Gastroesophageal sphincter (tissue), 4 donors: Measurements from ENCODE around the gene KDM6B. TPM values are rescaled to one million over a fixed set of nuclear protein-coding genes. Genes with fewer than 3 reads are reported as not detected.
A peak's percentile ranks its signal among the peaks of the same experiment; 100 is the strongest.

Experiments used
- ATAC-seq: fragments of 150-250 bp; one replicate; pipeline ENCODE4 v1.9.1; 2016; ENCODE audit warnings: mild to moderate bottlenecking, moderate library complexity
- H3K27ac ChIP-seq, 4 donors: fragments of 200-600 bp; sonication (generic) in 3 of 4; 1 replicate in 3 of 4; 2 replicates in 1 of 4; pipeline ENCODE4 v1.5.1; 2016 to 2019
- H3K27me3 ChIP-seq: fragments of 200-600 bp; sonication (generic); one replicate; pipeline ENCODE4 v1.5.1; 2019
- H3K36me3 ChIP-seq, 2 donors: fragments of 200-600 bp; sonication (generic); one replicate each; pipeline ENCODE4 v1.5.1; 2019; ENCODE audit warnings: control low read depth in 1 of 2
- H3K4me1 ChIP-seq, 3 donors: fragments of 200-600 bp; sonication (generic); 1 replicate in 2 of 3; 2 replicates in 1 of 3; pipeline ENCODE4 v1.5.1; 2016 to 2019; ENCODE audit warnings: control low read depth in 2 of 3
- H3K4me3 ChIP-seq, 2 donors: fragments of 200-600 bp; sonication (generic); one replicate each; pipeline ENCODE4 v1.5.1; 2019; ENCODE audit warnings: mild to moderate bottlenecking in 1 of 2, moderate library complexity in 1 of 2
- H3K9me3 ChIP-seq, 3 donors: fragments of 200-600 bp; sonication (generic); one replicate each; pipeline ENCODE4 v1.5.1; 2017 to 2019; ENCODE audit warnings: control low read depth in 2 of 3
- EP300 ChIP-seq: sonication (generic); formaldehyde crosslinking; IDR thresholded peaks from one replicate; pipeline ENCODE4 v1.6.1; 2017; ENCODE audit warnings: antibody characterized with exemption, mild to moderate bottlenecking
- POLR2A ChIP-seq, 2 donors: fragments of 450-650 bp; IDR thresholded peaks; one replicate each; pipeline ENCODE4 v1.6.1; 2017; ENCODE audit warnings: antibody characterized with exemption in 2 of 2, mild to moderate bottlenecking in 2 of 2, moderate library complexity in 1 of 2
- POLR2AphosphoS5 ChIP-seq: sonication (generic); formaldehyde crosslinking; IDR thresholded peaks from one replicate; pipeline ENCODE4 v1.6.1; 2017; ENCODE audit warnings: antibody characterized with exemption
- WGBS, 2 donors: methylation state at CpG; one replicate each; pipeline ENCODE4 v1.1.5; 2018; ENCODE audit warnings: low coverage in 1 of 2; 5-methylcytosine and 5-hydroxymethylcytosine counted together
- total RNA-seq, 4 donors: library from RNA; depleted of rRNA; stranded (reverse); fragments of >200 nt; gene quantifications; one replicate each; pipeline ENCODE4 v1.1.0, GENCODE V29; 2016
- TF ChIP-seq, protein P1 (sequence below), 4 experiments: fragments of 200-600 bp in 2 of 4; fragments of 450-650 bp in 2 of 4; sonication (generic) in 1 of 4; IDR thresholded peaks; one replicate each; pipeline ENCODE4 v1.5.1; 2017 to 2019; ENCODE audit warnings: antibody characterized with exemption in 4 of 4, mild to moderate bottlenecking in 2 of 4, moderate library complexity in 2 of 4

KDM6B gene
- total RNA-seq, 4 donors from 2014 or later: 5.7 to 16.2 (median 15.6) TPM

DNA sequence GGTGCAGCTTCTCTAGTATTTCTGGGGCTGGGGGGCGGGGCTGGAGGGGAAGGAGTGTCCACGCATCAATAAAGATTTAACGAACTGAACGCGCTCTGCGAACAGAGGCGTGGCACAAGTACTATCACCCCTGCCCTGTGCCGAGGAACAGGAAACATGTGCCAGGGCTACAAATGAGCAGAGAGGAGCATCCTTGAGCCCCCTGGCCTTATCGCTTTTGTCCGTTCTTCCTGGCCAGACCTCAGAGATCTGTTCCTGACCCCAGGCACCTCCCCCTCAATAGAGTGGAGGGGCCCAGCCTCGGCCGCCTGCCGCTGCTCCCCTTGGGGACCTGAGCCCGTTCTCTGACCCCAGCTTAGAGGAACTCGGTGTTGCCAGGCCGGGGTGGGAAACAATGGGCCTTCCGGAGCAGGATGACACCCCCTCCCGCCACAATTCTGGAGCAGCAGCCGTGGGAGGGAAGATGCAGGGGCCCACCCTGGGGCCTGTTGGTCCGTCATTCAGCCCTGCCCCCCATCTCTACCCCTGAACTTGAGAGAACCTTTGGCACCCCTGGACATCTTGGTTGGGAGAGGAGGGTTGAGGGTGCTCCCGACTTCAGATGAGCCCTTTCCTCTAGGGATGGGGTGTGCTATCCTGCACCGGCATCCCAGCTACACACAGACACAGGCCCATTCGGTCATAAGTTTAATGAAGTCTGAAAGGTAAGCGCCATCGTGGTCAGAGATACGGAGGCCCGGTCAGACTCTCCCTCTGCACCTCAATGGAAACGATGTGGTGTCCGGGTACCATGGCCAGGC is 22.2 kb downstream of the KDM6B start:
- peak overlapping the region; percentile 57 to 86 for H3K4me3 ChIP-seq
- no peaks in the 10 kb centered on the region for H3K27me3 ChIP-seq
- TF ChIP-seq POLR2AphosphoS5: peak; percentile 34
- TF ChIP-seq POLR2A (IDR thresholded peaks at IDR 0.05): no peak
- peaks cover 0 to 51% of the 10 kb centered on the region in 2 donors for H3K36me3 ChIP-seq
- WGBS, 2 donors: 0 to 5% methylated on average over 4 to 12 of the region's 29 CpGs
- ATAC-seq: no peak
- peaks cover 3 to 62% (median 27%) of the 10 kb centered on the region in 3 donors for H3K4me1 ChIP-seq
- H3K9me3 ChIP-seq: no peaks in the 10 kb centered on the region
- H3K27ac ChIP-seq: peak overlapping the region; percentile 73 to 96 (median 92)

DNA sequence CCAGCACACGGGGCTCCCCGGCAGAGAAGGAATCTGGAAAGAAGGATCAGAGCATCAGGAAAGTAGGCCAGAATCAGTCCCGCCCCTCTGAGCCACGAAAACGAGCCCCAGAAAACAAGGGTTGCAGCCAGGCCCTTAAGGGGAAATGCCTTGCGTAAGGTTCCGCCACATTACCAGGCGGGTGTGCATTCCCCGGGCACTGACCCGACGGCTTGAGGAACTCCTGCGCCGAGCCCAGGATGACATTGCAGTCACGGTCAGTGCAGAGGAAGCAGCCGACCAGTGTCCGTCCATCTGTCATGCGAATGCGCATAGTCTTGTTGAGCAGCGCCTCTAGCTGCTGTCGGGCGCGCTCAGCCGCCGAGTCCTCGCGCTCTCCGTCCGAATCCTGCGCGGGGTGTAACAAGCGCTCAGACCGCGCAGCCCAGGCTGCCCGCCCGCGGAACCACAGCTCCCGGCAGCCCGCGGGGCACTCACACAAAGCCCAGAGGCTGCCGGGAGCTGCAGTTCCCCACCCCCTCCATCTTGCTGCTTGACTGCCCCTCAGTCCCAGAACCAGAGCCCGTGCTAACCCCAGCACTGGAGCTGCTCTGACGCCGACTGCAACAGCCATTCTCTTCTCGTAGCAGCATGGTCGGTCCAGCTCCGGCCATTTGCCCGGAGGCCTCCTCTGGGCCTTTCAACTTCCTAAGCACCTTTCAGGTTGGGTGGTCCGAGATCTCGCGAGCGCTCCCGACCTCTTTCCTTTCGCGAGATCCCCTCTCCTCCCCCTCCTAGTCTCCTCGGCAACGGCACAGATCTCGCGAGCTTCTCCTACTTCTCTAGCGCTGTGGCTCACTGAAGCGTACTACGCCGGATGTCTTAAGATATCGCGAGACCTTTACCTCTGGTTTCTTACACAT is 23.0 kb downstream of the KDM6B start, which contains the start of gene NAA38:
Gene NAA38, minus strand, starts transcription at position 749 of the 902 bp plus-strand sequence. Its CDS starts 96 bp downstream, at position 653.
- H3K4me1 ChIP-seq: peaks cover 3 to 53% (median 25%) of the 10 kb centered on the region in 3 donors
- 1% methylated on average over 22 to 29 of the region's 64 CpGs for WGBS, 2 donors

DNA sequence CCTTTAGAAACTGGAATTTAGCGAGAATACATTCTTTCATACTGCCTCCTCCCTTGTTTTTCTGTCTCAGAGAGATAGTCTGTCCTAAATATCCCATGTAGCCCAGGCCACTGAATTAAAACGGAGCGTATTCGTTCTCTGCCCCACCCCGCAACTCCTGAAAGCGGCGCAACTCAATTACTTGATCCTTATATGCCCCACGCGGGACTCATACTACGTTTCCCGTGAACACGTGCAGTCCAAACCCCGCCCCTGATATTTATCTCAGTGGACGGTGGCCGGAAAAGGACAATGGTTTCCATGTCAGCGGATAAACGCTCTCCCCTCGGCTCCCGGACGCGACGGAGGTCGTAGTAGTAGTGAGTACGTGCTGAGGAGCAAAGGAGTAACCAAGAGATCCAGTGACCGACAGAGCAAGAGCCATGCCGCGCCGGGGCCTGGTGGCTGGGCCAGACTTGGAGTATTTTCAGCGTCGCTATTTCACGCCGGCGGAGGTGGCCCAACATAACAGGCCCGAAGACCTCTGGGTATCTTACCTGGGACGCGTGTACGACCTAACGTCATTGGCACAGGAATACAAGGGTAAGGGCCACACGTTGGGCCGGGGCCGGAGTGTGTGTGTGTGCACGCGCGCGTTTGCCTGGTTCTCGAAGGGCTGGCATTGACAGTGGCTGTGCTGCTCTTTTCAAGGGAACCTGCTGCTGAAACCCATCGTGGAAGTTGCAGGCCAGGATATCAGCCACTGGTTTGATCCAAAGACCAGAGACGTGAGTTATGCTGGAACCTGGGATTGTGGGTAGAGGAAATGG is 23.9 kb downstream of the KDM6B start, which contains the start of gene CYB5D1:
Gene CYB5D1, plus strand, starts transcription at position 291 of the 809 bp plus-strand sequence. Its CDS starts 132 bp downstream, at position 423.
- H3K4me1 ChIP-seq: peaks cover 3 to 57% (median 23%) of the 10 kb centered on the region in 3 donors
- no peaks in the 10 kb centered on the region for H3K27me3 ChIP-seq
- H3K27ac ChIP-seq: peak within 1 kb of the TSS; percentile 73 to 96 (median 92)
- no peaks in the 10 kb centered on the region for H3K9me3 ChIP-seq
- peak within 1 kb of the TSS; percentile 57 to 86 for H3K4me3 ChIP-seq
- TF ChIP-seq EP300 (no peak), POLR2AphosphoS5 (peak; percentile 90), POLR2A (IDR thresholded peaks at IDR 0.05) (peak; percentile 11 to 27)
- TF ChIP-seq, protein P1, sequence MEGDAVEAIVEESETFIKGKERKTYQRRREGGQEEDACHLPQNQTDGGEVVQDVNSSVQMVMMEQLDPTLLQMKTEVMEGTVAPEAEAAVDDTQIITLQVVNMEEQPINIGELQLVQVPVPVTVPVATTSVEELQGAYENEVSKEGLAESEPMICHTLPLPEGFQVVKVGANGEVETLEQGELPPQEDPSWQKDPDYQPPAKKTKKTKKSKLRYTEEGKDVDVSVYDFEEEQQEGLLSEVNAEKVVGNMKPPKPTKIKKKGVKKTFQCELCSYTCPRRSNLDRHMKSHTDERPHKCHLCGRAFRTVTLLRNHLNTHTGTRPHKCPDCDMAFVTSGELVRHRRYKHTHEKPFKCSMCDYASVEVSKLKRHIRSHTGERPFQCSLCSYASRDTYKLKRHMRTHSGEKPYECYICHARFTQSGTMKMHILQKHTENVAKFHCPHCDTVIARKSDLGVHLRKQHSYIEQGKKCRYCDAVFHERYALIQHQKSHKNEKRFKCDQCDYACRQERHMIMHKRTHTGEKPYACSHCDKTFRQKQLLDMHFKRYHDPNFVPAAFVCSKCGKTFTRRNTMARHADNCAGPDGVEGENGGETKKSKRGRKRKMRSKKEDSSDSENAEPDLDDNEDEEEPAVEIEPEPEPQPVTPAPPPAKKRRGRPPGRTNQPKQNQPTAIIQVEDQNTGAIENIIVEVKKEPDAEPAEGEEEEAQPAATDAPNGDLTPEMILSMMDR (IDR thresholded peaks at IDR 0.05): peak in 1 of 4 experiments; percentile 7
- 1 to 8% methylated on average over 13 to 20 of the region's 48 CpGs for WGBS, 2 donors
- ATAC-seq: peak; percentile 73
- H3K36me3 ChIP-seq: peaks cover 0 to 47% of the 10 kb centered on the region in 2 donors

More for the DNA sequence above, 23.0 kb downstream of the KDM6B start, which contains the start of gene NAA38:
- H3K9me3 ChIP-seq: no peaks in the 10 kb centered on the region
- peak; percentile 85 for TF ChIP-seq POLR2AphosphoS5
- TF ChIP-seq EP300: no peak
- TF ChIP-seq, protein P1 (IDR thresholded peaks at IDR 0.05): peak in 3 of 4 experiments; percentile 40 to 83 (median 46)
- TF ChIP-seq POLR2A (IDR thresholded peaks at IDR 0.05): peak; percentile 44 to 47
- H3K27ac ChIP-seq: peak within 1 kb of the TSS; percentile 73 to 96 (median 92)
- H3K4me3 ChIP-seq: peak within 1 kb of the TSS; percentile 57 to 86
- peaks cover 0 to 54% of the 10 kb centered on the region in 2 donors for H3K36me3 ChIP-seq
- no peaks in the 10 kb centered on the region for H3K27me3 ChIP-seq
- peak; percentile 91 for ATAC-seq

DNA sequence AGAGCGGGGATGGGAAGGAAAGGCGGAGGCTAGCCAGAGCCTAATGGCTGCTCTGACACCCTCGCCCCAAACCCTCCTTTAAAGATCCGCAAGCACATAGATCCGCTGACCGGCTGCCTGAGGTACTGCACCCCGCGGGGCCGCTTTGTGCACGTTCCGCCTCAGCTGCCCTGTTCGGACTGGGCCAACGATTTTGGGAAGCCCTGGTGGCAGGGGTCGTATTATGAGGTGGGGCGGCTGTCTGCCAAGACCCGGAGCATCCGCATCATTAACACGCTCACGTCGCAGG is 24.4 kb downstream of the KDM6B start:
- TF ChIP-seq, protein P1 (IDR thresholded peaks at IDR 0.05): peak in 3 of 4 experiments; percentile 46 to 72 (median 58)
- TF ChIP-seq POLR2A (IDR thresholded peaks at IDR 0.05): no peak
- H3K4me3 ChIP-seq: peak overlapping the region; percentile 57 to 86
- no peak for ATAC-seq
- peaks cover 3 to 57% (median 23%) of the 10 kb centered on the region in 3 donors for H3K4me1 ChIP-seq
- no peaks in the 10 kb centered on the region for H3K27me3 ChIP-seq
- WGBS, 2 donors: 27% methylated on average over 6 of the region's 20 CpGs; no CpG with 5 or more reads in 1 of the 2 donors
- peak overlapping the region; percentile 73 to 96 (median 92) for H3K27ac ChIP-seq
- H3K36me3 ChIP-seq: peaks cover 0 to 42% of the 10 kb centered on the region in 2 donors
- no peaks in the 10 kb centered on the region for H3K9me3 ChIP-seq
